HL-60 (cell line): Measurements from ENCODE around the gene PSMD14.

Experiments used
- CTCF ChIP-seq: IDR thresholded peaks from one replicate; pipeline ENCODE4 v1.5.1; 2011; ENCODE audit warnings: low read length, control low read depth, inconsistent platforms; ENCODE audit not compliant: insufficient read depth
- GABPA ChIP-seq: IDR thresholded peaks from 2 replicates; pipeline ENCODE4 v1.6.1; 2012; ENCODE audit warnings: low read depth
- POLR2AphosphoS5 ChIP-seq: IDR thresholded peaks from 2 replicates; pipeline ENCODE4 v1.6.1; 2012; ENCODE audit warnings: low read depth
- REST ChIP-seq: IDR thresholded peaks from 2 replicates; pipeline ENCODE4 v1.6.1; 2012; ENCODE audit warnings: low read depth; ENCODE audit not compliant: insufficient replicate concordance

- TF ChIP-seq CTCF (no peak), GABPA (no peak), REST (no peak), POLR2AphosphoS5 (no peak)
These were observed 98.1 kb downstream of the PSMD14 start for GRCh38 chr2:161406316-161406715.
